ENCODE data around the gene NF1.
A peak's percentile ranks its signal among the peaks of the same experiment; 100 is the strongest.

Gene NF1

GRCh38 chr17:31397256-31397939, 302.6 kb downstream of the NF1 start:
- DNase-seq, result no peak

- DNase-seq, result no peak
Observed at GRCh38 chr17:31398381-31399311, 303.9 kb downstream of the NF1 start.

- DNase-seq, result no peak
Observed at GRCh38 chr17:31400481-31400950, 305.7 kb downstream of the NF1 start.

GRCh38 chr17:31401456-31402254, 306.9 kb downstream of the NF1 start:
- no peak for DNase-seq

- DNase-seq, result no peak
Observed at GRCh38 chr17:31404028-31404949, 309.5 kb downstream of the NF1 start.

GRCh38 chr17:31405890-31406371, 311.2 kb downstream of the NF1 start:
- DNase-seq, result peak in 6 of 58 donors; percentile 15 to 39 (median 20)

- DNase-seq, result peak in 6 of 58 donors; percentile 2 to 46 (median 16)
Observed at GRCh38 chr17:31408586-31408985, 313.8 kb downstream of the NF1 start.

- DNase-seq, result no peak
Observed at GRCh38 chr17:31411707-31412285, 317.0 kb downstream of the NF1 start.

- DNase-seq, result no peak
Observed at GRCh38 chr17:31412511-31412910, 317.7 kb downstream of the NF1 start.

GRCh38 chr17:31413081-31413799, 318.5 kb downstream of the NF1 start:
- DNase-seq, result no peak

GRCh38 chr17:31413874-31414549, 319.2 kb downstream of the NF1 start:
- peak in 52 of 58 donors; percentile 14 to 90 (median 66) for DNase-seq

- DNase-seq, result peak in 2 of 58 donors; percentile 39 to 48
Observed at GRCh38 chr17:31414550-31414918, 319.8 kb downstream of the NF1 start.

GRCh38 chr17:31415004-31415454, 320.3 kb downstream of the NF1 start:
- DNase-seq, result no peak

- DNase-seq, result no peak
Observed at GRCh38 chr17:31415640-31416502, 321.1 kb downstream of the NF1 start.

- peak in 54 of 58 donors; percentile 35 to 96 (median 80) for DNase-seq
Observed at GRCh38 chr17:31416503-31416923, 321.7 kb downstream of the NF1 start.

- peak in 2 of 58 donors; percentile 42 to 43 for DNase-seq
Observed at GRCh38 chr17:31417051-31417792, 322.4 kb downstream of the NF1 start.

All from anterior cingulate cortex (tissue), 58 donors.